HG03520 (cell line): ENCODE measurements around the gene OPN4.
A peak's percentile ranks its signal among the peaks of the same experiment; 100 is the strongest.

ENCODE experiments used
- ATAC-seq: cut with Tn5 transposase; IDR thresholded peaks from one replicate; pipeline ENCODE4 v1.9.1; 2021; ENCODE audit warnings: mild to moderate bottlenecking, moderate library complexity; ENCODE audit not compliant: unreplicated experiment

OPN4 gene

DNA sequence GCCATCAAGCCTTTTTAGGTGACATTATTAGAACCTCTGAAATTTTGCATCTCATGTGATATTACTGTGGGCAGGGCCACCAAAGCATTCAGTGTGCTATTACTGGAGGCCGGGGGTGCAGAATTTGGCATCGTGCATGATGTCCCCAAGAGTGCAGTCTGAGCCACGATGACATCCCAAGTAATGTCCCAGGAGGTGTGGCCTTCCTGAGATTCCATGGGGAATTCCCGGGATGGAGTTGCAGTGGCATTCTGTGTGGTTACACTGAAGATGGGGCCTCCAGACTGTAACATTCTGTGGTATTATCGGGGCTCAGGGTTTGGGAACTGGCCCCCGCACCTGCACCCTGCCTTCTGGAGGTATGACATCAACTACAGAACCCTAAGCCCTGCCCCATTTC lies 23.0 kb downstream of the OPN4 start:
- no peak for ATAC-seq

DNA sequence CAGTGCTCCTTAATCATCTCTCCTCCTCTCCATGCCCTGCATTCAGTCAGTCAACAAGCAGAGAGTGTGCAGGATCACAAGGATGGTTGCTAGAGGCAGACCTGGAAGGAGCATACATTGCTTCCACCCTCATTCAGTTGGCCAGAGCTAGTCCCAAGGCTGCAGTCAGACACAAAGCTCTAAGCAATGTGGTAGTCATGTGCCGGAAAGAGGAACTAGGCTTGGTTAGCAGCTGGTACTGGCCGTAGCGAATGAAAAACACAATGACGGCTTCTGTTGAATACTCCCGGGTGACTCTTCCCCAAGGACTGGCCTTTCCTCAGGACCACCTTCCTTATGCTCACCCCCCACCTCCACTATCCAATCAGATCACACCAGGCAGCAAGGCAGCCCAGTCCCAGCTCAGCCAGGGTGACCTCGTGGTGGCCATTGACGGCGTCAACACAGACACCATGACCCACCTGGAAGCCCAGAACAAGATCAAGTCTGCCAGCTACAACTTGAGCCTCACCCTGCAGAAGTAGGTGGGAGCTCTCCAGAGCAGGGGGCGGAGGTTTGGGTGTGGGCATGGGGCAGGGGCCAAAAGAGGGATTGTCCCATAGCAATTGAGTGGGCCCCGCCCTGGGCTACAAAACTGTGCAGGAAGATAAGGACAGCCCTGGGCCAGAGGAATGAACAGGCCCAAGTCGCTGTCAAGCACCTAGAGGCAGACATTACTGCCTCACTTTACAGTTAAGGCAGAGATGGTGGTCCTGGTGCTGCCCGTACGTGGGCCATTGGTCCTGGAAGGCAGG lies 24.8 kb downstream of the OPN4 start:
- ATAC-seq: no peak

DNA sequence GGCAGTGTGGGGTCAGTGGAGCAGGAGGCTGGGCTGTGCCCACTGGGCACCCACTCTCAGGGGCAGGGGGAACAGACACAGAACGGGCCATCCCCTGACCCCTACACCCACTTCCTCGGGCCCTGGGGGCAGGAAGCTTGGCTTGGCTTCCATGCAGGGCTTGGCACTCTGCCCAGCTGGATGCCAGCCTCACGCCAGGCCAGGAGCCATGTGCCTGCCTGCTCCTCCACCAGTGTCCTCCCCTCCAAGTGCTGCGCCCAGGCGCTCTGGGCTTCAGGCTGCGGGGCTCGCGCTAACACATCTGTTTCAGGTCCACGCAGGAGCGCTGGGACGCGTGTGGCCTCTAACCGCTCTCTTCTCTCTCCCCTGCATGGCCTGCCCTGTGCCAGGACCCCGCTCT lies 26.7 kb downstream of the OPN4 start:
- no peak for ATAC-seq

- ATAC-seq: no peak
These were observed 27.5 kb downstream of the OPN4 start for GRCh38 chr10:86681722-86682386.

DNA sequence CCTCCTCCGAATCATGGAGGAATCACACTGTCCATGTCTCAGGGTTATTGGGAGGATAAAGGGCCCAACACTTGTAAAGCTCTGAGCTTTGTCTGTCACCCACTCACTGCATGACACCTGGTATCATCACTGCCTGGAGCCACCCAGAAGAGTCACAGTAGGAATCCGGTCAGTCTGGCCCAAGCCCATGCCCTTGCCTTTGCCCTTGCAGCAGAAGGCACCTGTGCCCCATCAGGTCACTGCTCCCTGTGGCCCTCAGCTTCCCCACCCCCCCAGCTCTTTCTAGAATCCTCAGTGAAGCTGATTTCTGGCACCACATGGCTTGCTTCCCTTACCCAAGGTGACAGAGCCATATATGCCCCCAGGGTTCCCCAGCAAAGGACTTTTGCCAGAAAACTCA lies 28.3 kb downstream of the OPN4 start:
- ATAC-seq: no peak

GRCh38 chr10:86684331-86685097 lies 30.2 kb downstream of the OPN4 start:
- ATAC-seq: no peak

DNA sequence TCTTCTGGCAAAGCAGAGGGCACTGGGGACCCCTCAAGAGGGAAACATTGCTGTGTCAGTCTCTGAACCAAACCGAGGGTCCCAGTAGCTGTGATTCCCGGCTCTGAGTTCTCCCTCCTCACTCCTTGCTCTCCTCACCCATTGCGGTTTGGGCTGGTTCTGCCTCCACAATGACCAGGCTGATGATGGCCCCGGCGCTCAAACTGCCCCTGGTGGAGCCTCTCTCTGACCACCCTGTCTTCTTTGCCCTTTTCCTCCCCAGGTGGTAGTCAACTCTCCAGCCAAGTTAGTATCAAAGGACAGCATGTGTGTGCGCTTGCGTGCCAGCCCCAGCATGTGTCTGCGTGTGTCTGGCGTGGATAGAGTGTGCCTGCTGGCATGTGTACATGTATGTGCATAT lies 31.1 kb downstream of the OPN4 start:
- ATAC-seq: no peak

DNA sequence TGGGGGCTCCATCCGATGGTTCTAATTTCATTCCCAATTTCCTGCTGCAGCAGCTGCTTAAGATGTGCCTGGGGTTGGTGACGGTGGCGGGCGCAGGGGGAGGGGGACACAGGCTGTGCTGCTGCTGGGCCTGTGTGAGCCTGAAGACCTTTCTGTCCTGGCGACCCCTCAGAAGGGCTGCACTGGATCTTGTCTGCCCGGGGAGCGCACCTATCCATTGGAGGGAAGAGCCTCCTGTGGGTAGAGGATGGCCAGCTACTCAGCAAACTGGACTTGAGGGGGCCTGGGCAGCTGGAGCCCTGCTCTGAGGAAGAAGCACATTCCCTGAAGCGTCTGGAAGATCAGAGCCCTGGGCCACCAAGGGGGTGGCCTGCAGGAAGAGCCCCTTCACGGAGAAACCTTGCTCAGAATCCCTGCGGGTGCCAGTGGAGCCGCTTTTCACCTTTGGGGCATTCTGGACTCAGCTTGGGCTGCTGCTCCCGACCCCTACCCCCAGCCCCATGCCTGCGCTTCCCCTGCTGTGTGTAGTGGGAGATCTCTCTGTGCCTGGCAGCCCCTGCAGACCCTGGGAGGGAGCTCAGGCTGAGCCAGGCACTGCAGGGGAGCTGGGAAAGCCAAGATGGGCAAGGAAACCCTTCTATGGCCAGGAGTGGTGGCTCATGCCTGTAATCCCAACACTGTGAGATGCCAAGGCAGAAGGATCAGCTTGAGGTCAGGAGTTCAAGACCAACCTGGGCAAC lies 31.7 kb downstream of the OPN4 start:
- ATAC-seq: no peak

DNA sequence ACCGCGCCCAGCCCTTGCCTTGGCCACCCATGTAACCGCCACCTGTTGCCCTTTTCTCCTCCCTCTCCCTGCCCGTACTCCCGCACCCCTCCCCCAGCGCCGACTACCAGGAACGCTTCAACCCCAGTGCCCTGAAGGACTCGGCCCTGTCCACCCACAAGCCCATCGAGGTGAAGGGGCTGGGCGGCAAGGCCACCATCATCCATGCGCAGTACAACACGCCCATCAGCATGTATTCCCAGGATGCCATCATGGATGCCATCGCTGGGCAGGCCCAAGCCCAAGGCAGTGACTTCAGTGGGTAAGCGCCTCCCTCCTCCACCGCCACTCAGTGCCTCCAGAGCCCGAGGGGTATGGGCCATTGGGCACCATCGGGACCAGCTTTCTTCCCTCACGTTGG lies 32.6 kb downstream of the OPN4 start:
- ATAC-seq: no peak

GRCh38 chr10:86687750-86688149 lies 33.4 kb downstream of the OPN4 start:
- ATAC-seq: no peak

GRCh38 chr10:86688398-86688921 lies 34.1 kb downstream of the OPN4 start:
- peak; percentile 82 for ATAC-seq

- no peak for ATAC-seq
These were observed 34.8 kb downstream of the OPN4 start for GRCh38 chr10:86689146-86689545.

DNA sequence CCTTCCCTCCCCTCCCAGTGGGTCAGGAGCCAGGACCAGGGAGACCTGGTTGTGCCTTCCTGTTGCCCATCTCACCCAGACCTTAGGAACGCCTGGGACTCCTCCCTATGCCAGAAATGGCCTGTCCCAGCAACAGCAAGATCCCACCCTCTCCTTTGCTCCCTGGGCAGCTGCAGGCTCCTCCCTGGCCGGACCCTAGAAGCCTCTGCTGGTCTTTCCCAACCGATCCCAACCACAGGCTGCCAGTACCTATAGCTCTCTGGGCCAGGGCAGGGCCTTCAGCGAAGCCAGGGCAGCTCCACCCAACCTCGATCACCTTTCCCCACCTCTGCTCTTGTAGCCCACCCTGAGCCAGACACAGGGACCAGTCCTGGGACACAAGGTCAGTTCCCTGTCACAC lies 35.9 kb downstream of the OPN4 start:
- no peak for ATAC-seq

GRCh38 chr10:86690657-86691084 lies 36.3 kb downstream of the OPN4 start:
- ATAC-seq: no peak

GRCh38 chr10:86691333-86692022 lies 37.1 kb downstream of the OPN4 start:
- ATAC-seq: no peak

DNA sequence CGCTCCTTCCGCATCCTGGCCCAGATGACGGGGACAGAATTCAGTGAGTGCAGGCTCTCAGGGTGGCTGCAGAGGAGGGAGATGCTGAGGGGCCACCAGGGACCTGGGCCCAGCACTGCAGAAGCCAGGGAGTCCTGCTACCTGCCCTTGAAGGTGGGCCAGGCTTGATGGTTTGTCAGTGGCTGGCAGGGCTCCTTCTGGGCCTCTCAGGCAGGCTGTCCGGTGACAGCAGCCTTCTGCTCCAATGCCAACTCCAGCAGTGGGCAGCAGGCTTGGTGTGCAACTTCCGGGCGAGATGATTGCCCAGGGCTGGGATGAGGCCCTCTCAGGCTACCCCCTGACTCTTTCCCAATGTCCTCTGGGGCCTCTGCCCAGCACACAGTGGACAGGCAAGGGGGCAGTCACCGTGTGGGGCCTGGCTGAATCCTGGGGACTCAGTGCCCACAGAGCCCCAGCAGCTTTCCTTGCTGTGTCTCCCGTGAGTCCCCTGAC lies 37.7 kb downstream of the OPN4 start:
- ATAC-seq: no peak

DNA sequence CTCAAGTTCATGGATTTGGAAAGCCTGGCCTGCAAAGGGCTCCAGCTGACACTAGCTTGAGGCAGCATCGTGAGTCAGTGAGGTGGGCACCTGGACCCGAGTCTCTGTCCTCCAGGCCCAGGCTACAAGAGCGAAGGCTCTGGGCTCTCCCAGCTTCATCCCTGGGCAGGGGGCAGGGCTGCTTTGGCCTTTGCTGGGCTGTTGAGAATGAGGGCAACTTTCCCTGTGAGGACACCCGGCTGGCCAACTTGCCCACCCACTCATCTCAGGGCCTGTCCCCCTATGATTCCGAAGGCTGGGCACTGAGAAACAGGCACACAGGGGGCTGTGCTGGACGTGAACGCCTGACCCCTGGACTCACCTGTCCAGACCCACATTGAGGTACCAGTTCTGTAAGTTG lies 38.3 kb downstream of the OPN4 start:
- no peak for ATAC-seq

DNA sequence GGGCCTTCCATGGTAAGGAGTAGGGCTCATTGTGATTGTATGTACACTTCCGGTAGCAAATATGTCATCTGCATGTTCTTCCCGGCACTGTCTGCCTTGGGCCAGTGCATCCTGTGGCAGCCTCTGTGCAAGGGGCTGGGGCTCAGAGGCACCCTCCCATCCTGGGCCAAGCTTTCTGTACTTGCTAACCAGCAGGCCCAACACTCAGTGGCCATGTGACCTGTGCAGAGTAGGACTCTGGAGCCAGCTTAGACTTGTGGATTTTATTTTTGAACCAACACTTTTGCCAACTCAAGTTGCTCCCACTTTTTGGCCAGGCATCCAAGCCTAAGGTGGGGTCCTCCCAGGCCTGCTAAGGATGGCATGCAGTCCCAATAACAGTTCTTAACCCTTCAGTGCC lies 38.9 kb downstream of the OPN4 start:
- no peak for ATAC-seq

GRCh38 chr10:86693721-86694369 lies 39.5 kb downstream of the OPN4 start:
- no peak for ATAC-seq
